Measurements from ENCODE around the gene MEAK7.

MEAK7 gene

DNA sequence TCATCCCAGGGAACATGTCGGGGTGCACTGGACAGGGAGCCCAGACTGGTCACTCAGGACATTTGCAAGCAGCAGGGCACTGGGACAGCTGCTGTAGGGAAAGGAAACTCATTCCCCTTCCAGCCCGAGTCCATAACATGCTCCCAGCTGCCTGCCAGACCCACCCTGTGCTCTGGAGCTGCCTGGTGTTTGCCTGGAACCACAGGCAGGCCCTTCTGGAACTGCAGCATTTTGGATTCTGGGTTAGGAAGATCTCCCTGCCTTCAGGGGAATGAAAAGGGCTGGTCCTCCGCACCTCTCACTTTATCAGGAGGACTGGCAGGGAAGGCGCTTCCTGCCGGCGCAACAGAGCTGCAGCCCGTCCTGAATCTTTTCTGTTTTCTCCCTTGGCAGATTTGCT, 41.2 kb downstream of the MEAK7 start:
- no peak for DNase-seq

DNA sequence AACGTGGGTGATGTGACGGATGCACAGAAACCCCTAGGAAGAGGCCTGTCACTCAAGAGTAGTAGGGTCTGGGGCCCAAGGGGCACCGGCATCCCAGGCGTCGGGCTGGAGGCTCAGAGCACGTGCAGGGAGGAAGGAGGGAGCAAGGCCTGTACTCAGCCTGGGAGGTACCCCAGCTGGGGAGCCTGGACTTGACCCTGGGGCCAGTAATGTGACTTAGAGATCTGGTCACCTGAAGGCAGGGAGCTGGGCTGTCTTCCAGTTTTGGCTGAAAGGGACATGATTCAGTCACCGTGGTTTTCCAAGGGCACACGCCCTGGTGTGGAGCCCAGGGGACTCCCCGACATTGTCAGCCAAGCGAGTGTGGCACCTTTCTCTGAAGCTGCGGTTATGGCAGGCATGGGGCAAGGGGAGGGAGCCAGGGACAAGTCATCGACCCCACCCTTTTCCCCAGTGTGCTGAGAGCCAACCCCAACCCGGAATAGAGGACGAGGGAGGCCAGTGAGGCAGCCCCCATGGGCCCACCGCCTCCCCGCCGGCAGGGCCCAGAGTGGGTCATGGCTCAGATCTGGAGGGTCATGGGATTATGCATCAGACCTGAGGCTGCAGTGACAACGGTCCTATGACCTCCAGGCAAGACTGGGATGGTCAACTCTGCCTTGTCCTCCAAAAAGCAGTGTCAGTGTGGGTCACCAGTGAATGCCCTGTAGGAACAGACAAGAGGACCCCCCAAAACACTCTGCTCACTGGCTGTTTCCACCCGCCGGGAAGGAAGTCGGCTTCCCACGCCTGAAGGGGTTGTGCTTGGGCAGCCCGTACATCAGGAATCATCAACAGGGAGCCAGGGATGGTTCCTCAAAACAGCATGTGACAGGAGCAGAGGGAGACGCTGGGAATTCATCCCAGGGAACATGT, 41.9 kb downstream of the MEAK7 start:
- no peak for DNase-seq

DNA sequence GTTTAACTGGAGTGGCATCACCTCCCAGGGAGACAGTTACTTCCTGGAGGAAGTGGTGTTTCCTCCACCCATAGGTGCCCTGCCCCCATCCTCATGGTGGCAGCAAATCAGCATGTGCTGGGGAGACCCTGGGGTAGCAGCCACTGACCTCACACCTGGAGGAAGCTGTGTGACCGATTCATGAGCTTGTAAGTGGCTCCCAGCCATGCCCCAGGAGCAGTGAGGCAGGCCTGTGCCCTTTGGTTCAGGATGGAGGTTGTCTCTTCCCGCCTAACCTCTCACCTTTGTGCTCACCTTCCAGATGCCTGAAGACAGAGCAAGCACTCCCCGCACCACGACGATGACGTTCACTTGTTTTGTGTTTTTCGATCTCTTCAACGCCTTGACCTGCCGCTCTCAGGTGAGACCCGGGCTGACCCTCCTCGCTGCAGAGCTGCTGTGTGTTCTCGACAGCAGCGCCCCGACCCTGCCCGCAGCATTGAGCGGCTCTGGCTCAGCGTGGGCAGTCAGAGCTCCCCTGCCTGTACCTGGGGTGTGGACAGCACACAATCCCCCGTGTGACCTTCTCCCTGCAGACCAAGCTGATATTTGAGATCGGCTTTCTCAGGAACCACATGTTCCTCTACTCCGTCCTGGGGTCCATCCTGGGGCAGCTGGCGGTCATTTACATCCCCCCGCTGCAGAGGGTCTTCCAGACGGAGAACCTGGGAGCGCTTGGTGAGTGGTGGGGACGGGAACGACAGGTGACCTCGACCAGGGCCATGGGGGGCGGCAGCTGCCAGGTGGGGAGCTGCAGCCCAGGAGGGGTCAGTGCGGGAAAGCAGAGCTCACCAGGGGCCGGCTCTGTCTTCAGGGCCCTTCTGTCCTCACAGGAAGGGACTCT, 42.8 kb downstream of the MEAK7 start:
- DNase-seq, result no peak

- DNase-seq, result no peak
Measured at GRCh38 chr16:84461029-84461412, 43.4 kb downstream of the MEAK7 start.

GRCh38 chr16:84460406-84461028, 43.9 kb downstream of the MEAK7 start:
- no peak for DNase-seq

GRCh38 chr16:84459941-84460405, 44.5 kb downstream of the MEAK7 start:
- DNase-seq, result no peak

- DNase-seq, result no peak
Measured at GRCh38 chr16:84459533-84459894, 44.9 kb downstream of the MEAK7 start.

DNA sequence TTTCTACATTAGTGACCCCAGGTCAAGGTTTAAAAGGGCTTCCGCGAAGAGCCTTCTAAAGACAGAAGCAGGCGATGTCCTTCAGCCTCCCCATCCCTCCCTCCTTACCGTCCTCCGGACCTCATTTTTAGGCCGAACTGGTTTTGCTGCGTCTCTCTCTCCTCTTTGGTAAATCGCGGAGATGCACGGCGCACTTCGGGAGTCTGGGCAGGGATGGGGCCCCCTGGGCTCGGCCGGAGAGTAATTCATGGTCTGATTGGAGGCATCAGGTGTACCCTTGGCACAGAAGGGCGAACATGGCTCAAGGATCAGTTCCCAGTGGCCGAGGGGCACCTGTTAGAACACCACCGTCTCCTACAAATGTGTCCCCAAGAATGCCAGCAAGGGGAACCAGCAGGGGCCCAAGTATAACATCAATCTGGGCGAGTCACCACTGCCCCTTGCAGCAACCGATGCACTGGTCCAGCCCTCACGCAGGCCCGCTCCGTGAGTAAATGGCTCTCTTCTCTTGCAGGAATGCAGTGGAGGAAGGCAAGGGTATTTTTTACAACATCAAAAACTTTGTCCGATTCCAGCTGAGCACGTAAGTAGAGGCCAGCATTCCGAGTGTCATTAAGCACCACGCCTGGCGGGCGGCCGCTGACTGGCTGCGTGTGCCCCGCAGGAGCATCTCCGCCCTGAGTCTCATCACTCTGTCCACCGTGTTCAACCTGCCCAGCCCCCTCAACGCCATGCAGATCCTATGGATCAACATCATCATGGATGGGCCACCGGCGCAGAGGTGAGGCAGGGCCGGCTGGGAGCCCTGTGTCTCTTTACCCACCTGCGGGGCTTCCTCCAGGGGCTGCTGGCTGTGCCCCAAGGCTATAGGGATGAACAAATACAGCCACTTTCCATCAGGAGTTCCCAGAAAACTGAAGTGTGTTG, 45.6 kb downstream of the MEAK7 start:
- DNase-seq, result no peak

DNA sequence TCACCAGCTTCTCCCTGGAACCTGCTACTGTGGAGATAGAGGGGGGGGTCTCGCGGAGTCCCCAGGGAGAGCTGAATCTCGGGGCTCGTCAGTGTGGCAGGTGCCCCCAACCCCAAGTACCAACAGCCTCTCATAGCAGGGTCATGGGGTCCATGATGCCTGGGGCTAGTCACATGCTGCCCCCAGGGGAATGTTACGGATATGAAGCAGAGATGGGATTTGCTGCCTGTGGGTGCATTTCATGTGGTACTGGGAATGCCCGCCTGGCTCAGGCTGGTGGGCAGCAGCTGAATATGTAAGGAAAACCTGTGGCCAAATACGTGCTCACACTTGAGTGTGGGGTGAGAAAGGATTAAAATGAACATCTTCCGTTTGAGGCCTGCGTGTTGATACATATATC, 49.4 kb downstream of the MEAK7 start:
- no peak for DNase-seq

Data from stimulated activated naive CD4-positive, alpha-beta T cell (primary cell).